ENCODE measurements around the gene TECTB.

TECTB gene

GRCh38 chr10:112283100-112283499 lies at the start of gene TECTB:
Gene TECTB, plus strand, starts transcription at chr10:112283400. Its CDS starts 335 bp downstream, at chr10:112283735.
- H3K27ac ChIP-seq: no peak within 1 kb of the TSS
- TF ChIP-seq CTCF (IDR thresholded peaks at IDR 0.05): no peak
- TF ChIP-seq ZFX (IDR thresholded peaks at IDR 0.05; ENCODE audit: borderline replicate concordance): no peak

- H3K27ac ChIP-seq: no peak overlapping the region
- TF ChIP-seq ZFX (IDR thresholded peaks at IDR 0.05; ENCODE audit: borderline replicate concordance) (no peak), CTCF (IDR thresholded peaks at IDR 0.05) (no peak)
These were observed 48.1 kb upstream of the TECTB start for GRCh38 chr10:112235141-112235540.

GRCh38 chr10:112235920-112236319 lies 47.3 kb upstream of the TECTB start:
- no peak for TF ChIP-seq ZFX (IDR thresholded peaks at IDR 0.05; ENCODE audit: borderline replicate concordance)
- TF ChIP-seq CTCF (IDR thresholded peaks at IDR 0.05): no peak
- no peak overlapping the region for H3K27ac ChIP-seq

GRCh38 chr10:112236486-112236885 lies 46.7 kb upstream of the TECTB start:
- no peak overlapping the region for H3K27ac ChIP-seq

GRCh38 chr10:112239347-112239746 lies 43.9 kb upstream of the TECTB start:
- no peak overlapping the region for H3K27ac ChIP-seq
- no peak for TF ChIP-seq CTCF (IDR thresholded peaks at IDR 0.05)
- TF ChIP-seq ZFX (IDR thresholded peaks at IDR 0.05; ENCODE audit: borderline replicate concordance): no peak

More at GRCh38 chr10:112236486-112236885, 46.7 kb upstream of the TECTB start:
- TF ChIP-seq ZFX (IDR thresholded peaks at IDR 0.05; ENCODE audit: borderline replicate concordance): no peak
- no peak for TF ChIP-seq CTCF (IDR thresholded peaks at IDR 0.05)

GRCh38 chr10:112240441-112240840 lies 42.8 kb upstream of the TECTB start:
- TF ChIP-seq CTCF (IDR thresholded peaks at IDR 0.05): no peak
- no peak for TF ChIP-seq ZFX (IDR thresholded peaks at IDR 0.05; ENCODE audit: borderline replicate concordance)
- no peak overlapping the region for H3K27ac ChIP-seq

- TF ChIP-seq CTCF (IDR thresholded peaks at IDR 0.05) (no peak), ZFX (IDR thresholded peaks at IDR 0.05; ENCODE audit: borderline replicate concordance) (no peak)
These were observed 41.4 kb upstream of the TECTB start for GRCh38 chr10:112241651-112242341.

More at GRCh38 chr10:112241651-112242341, 41.4 kb upstream of the TECTB start:
- H3K27ac ChIP-seq: no peak overlapping the region

All from 22Rv1 (cell line).